ENCODE data around the gene LARGE1.

The LARGE1 gene

GRCh38 chr22:33578752-33579151 lies 341.5 kb downstream of the LARGE1 start:
- no peaks in the 10 kb centered on the region for H3K4me1 ChIP-seq (ENCODE audit: control insufficient read depth, low read depth, low read length)
- no CpG with 5 or more reads among the region's 1 CpG for WGBS (ENCODE audit: extremely low coverage, insufficient coverage, low lambda C conversion rate)
- H3K18ac ChIP-seq (ENCODE audit: low read length), result no peak overlapping the region
- H3K4me2 ChIP-seq (ENCODE audit: low read length), result no peak overlapping the region
- no peak overlapping the region for H4K5ac ChIP-seq (ENCODE audit: low read length)
- no peaks in the 10 kb centered on the region for H3K27me3 ChIP-seq (ENCODE audit: insufficient read depth, low read length, poor library complexity)
- no peaks in the 10 kb centered on the region for H3K36me3 ChIP-seq (ENCODE audit: control insufficient read depth, insufficient read depth, low read length)
- H3K56ac ChIP-seq (ENCODE audit: low read length), result no peak overlapping the region
- no peak overlapping the region for H3K27ac ChIP-seq (ENCODE audit: low read depth, low read length)
- no peak overlapping the region for H3K9ac ChIP-seq (ENCODE audit: low read length)
- no peak overlapping the region for H3K4me3 ChIP-seq (ENCODE audit: low read length)
- H3K79me1 ChIP-seq (ENCODE audit: low read length), result no peaks in the 10 kb centered on the region
- H2BK15ac ChIP-seq (replicated peaks; ENCODE audit: low read depth), result no peak overlapping the region
- DNase-seq, result no peak
- H3K79me2 ChIP-seq (ENCODE audit: control insufficient read depth, insufficient read depth, low read length), result no peaks in the 10 kb centered on the region
- H2BK120ac ChIP-seq (ENCODE audit: low read depth, low read length), result no peak overlapping the region
- no peak overlapping the region for H3K4ac ChIP-seq (ENCODE audit: low read depth, low read length)
- no peak overlapping the region for H4K8ac ChIP-seq (ENCODE audit: low read depth, low read length)
- no peak overlapping the region for H3K23ac ChIP-seq (ENCODE audit: low read length)
- no peak overlapping the region for H2AK5ac ChIP-seq (ENCODE audit: low read length)
- no peak overlapping the region for H2BK5ac ChIP-seq (ENCODE audit: low read length)

GRCh38 chr22:33577862-33578411 lies 342.3 kb downstream of the LARGE1 start:
- Histone ChIP-seq H4K8ac (ENCODE audit: low read depth, low read length) (no peak overlapping the region), H3K9ac (ENCODE audit: low read length) (no peak overlapping the region), H2BK5ac (ENCODE audit: low read length) (no peak overlapping the region), H2AK5ac (ENCODE audit: low read length) (no peak overlapping the region), H3K18ac (ENCODE audit: low read length) (no peak overlapping the region), H3K4me1 (ENCODE audit: control insufficient read depth, low read depth, low read length) (no peaks in the 10 kb centered on the region), H2BK120ac (ENCODE audit: low read depth, low read length) (no peak overlapping the region), H3K4me2 (ENCODE audit: low read length) (no peak overlapping the region), H3K4me3 (ENCODE audit: low read length) (no peak overlapping the region), H4K5ac (ENCODE audit: low read length) (no peak overlapping the region), H3K27ac (ENCODE audit: low read depth, low read length) (no peak overlapping the region), H3K27me3 (ENCODE audit: insufficient read depth, low read length, poor library complexity) (no peaks in the 10 kb centered on the region), H3K79me2 (ENCODE audit: control insufficient read depth, insufficient read depth, low read length) (no peaks in the 10 kb centered on the region), H3K79me1 (ENCODE audit: low read length) (no peaks in the 10 kb centered on the region), H3K36me3 (ENCODE audit: control insufficient read depth, insufficient read depth, low read length) (no peaks in the 10 kb centered on the region), H3K23ac (ENCODE audit: low read length) (no peak overlapping the region), H3K4ac (ENCODE audit: low read depth, low read length) (no peak overlapping the region), H2BK15ac (replicated peaks; ENCODE audit: low read depth) (no peak overlapping the region), H3K56ac (ENCODE audit: low read length) (no peak overlapping the region)
- no peak for DNase-seq
- no CpG with 5 or more reads among the region's 4 CpGs for WGBS (ENCODE audit: extremely low coverage, insufficient coverage, low lambda C conversion rate)

GRCh38 chr22:33576205-33576604 lies 344.1 kb downstream of the LARGE1 start:
- H3K4me3 ChIP-seq (ENCODE audit: low read length), result no peak overlapping the region
- no peaks in the 10 kb centered on the region for H3K36me3 ChIP-seq (ENCODE audit: control insufficient read depth, insufficient read depth, low read length)
- no peak overlapping the region for H2AK5ac ChIP-seq (ENCODE audit: low read length)
- no peak overlapping the region for H4K8ac ChIP-seq (ENCODE audit: low read depth, low read length)
- no peak overlapping the region for H2BK5ac ChIP-seq (ENCODE audit: low read length)
- no peak overlapping the region for H2BK120ac ChIP-seq (ENCODE audit: low read depth, low read length)
- no peak overlapping the region for H3K23ac ChIP-seq (ENCODE audit: low read length)
- H3K4me1 ChIP-seq (ENCODE audit: control insufficient read depth, low read depth, low read length), result no peaks in the 10 kb centered on the region
- no peaks in the 10 kb centered on the region for H3K79me2 ChIP-seq (ENCODE audit: control insufficient read depth, insufficient read depth, low read length)
- no peak for DNase-seq
- H3K4ac ChIP-seq (ENCODE audit: low read depth, low read length), result no peak overlapping the region
- no peak overlapping the region for H4K5ac ChIP-seq (ENCODE audit: low read length)
- H3K18ac ChIP-seq (ENCODE audit: low read length), result no peak overlapping the region
- no peak overlapping the region for H2BK15ac ChIP-seq (replicated peaks; ENCODE audit: low read depth)
- no peak overlapping the region for H3K56ac ChIP-seq (ENCODE audit: low read length)
- WGBS (ENCODE audit: extremely low coverage, insufficient coverage, low lambda C conversion rate), result no CpG with 5 or more reads among the region's 3 CpGs
- no peaks in the 10 kb centered on the region for H3K79me1 ChIP-seq (ENCODE audit: low read length)
- H3K27ac ChIP-seq (ENCODE audit: low read depth, low read length), result no peak overlapping the region
- no peak overlapping the region for H3K4me2 ChIP-seq (ENCODE audit: low read length)
- no peaks in the 10 kb centered on the region for H3K27me3 ChIP-seq (ENCODE audit: insufficient read depth, low read length, poor library complexity)
- no peak overlapping the region for H3K9ac ChIP-seq (ENCODE audit: low read length)

GRCh38 chr22:33575771-33576170 lies 344.5 kb downstream of the LARGE1 start:
- Histone ChIP-seq H3K18ac (ENCODE audit: low read length) (no peak overlapping the region), H3K9ac (ENCODE audit: low read length) (no peak overlapping the region)
- WGBS (ENCODE audit: extremely low coverage, insufficient coverage, low lambda C conversion rate), result no CpG with 5 or more reads among the region's 7 CpGs

GRCh38 chr22:33575041-33575440 lies 345.2 kb downstream of the LARGE1 start:
- H2AK5ac ChIP-seq (ENCODE audit: low read length), result no peak overlapping the region
- no peaks in the 10 kb centered on the region for H3K27me3 ChIP-seq (ENCODE audit: insufficient read depth, low read length, poor library complexity)
- H3K56ac ChIP-seq (ENCODE audit: low read length), result no peak overlapping the region
- H3K23ac ChIP-seq (ENCODE audit: low read length), result no peak overlapping the region
- no peak for DNase-seq
- H2BK120ac ChIP-seq (ENCODE audit: low read depth, low read length), result no peak overlapping the region
- no peaks in the 10 kb centered on the region for H3K79me1 ChIP-seq (ENCODE audit: low read length)
- H3K4ac ChIP-seq (ENCODE audit: low read depth, low read length), result no peak overlapping the region
- no peak overlapping the region for H3K9ac ChIP-seq (ENCODE audit: low read length)
- H3K18ac ChIP-seq (ENCODE audit: low read length), result no peak overlapping the region
- no peaks in the 10 kb centered on the region for H3K79me2 ChIP-seq (ENCODE audit: control insufficient read depth, insufficient read depth, low read length)
- no peak overlapping the region for H4K5ac ChIP-seq (ENCODE audit: low read length)
- H2BK5ac ChIP-seq (ENCODE audit: low read length), result no peak overlapping the region
- no peak overlapping the region for H3K4me3 ChIP-seq (ENCODE audit: low read length)
- H3K4me2 ChIP-seq (ENCODE audit: low read length), result no peak overlapping the region
- H2BK15ac ChIP-seq (replicated peaks; ENCODE audit: low read depth), result no peak overlapping the region
- no CpG with 5 or more reads among the region's 2 CpGs for WGBS (ENCODE audit: extremely low coverage, insufficient coverage, low lambda C conversion rate)
- no peaks in the 10 kb centered on the region for H3K4me1 ChIP-seq (ENCODE audit: control insufficient read depth, low read depth, low read length)
- H3K27ac ChIP-seq (ENCODE audit: low read depth, low read length), result no peak overlapping the region
- H3K36me3 ChIP-seq (ENCODE audit: control insufficient read depth, insufficient read depth, low read length), result no peaks in the 10 kb centered on the region
- H4K8ac ChIP-seq (ENCODE audit: low read depth, low read length), result no peak overlapping the region

More at GRCh38 chr22:33575771-33576170, 344.5 kb downstream of the LARGE1 start:
- no peak overlapping the region for H3K23ac ChIP-seq (ENCODE audit: low read length)
- H3K4me3 ChIP-seq (ENCODE audit: low read length), result no peak overlapping the region
- no peak overlapping the region for H2BK120ac ChIP-seq (ENCODE audit: low read depth, low read length)
- no peak overlapping the region for H2BK15ac ChIP-seq (replicated peaks; ENCODE audit: low read depth)
- H3K4ac ChIP-seq (ENCODE audit: low read depth, low read length), result no peak overlapping the region
- no peaks in the 10 kb centered on the region for H3K36me3 ChIP-seq (ENCODE audit: control insufficient read depth, insufficient read depth, low read length)
- no peak overlapping the region for H2AK5ac ChIP-seq (ENCODE audit: low read length)
- no peaks in the 10 kb centered on the region for H3K79me1 ChIP-seq (ENCODE audit: low read length)
- no peak overlapping the region for H3K27ac ChIP-seq (ENCODE audit: low read depth, low read length)
- H4K5ac ChIP-seq (ENCODE audit: low read length), result no peak overlapping the region
- no peaks in the 10 kb centered on the region for H3K4me1 ChIP-seq (ENCODE audit: control insufficient read depth, low read depth, low read length)
- no peak overlapping the region for H3K4me2 ChIP-seq (ENCODE audit: low read length)
- no peak overlapping the region for H3K56ac ChIP-seq (ENCODE audit: low read length)
- H4K8ac ChIP-seq (ENCODE audit: low read depth, low read length), result no peak overlapping the region
- H2BK5ac ChIP-seq (ENCODE audit: low read length), result no peak overlapping the region
- no peak for DNase-seq
- H3K27me3 ChIP-seq (ENCODE audit: insufficient read depth, low read length, poor library complexity), result no peaks in the 10 kb centered on the region
- H3K79me2 ChIP-seq (ENCODE audit: control insufficient read depth, insufficient read depth, low read length), result no peaks in the 10 kb centered on the region

GRCh38 chr22:33573479-33573878 lies 346.8 kb downstream of the LARGE1 start:
- no CpG with 5 or more reads among the region's 4 CpGs for WGBS (ENCODE audit: extremely low coverage, insufficient coverage, low lambda C conversion rate)

More at GRCh38 chr22:33573479-33573878, 346.8 kb downstream of the LARGE1 start:
- DNase-seq, result no peak
- no peak overlapping the region for H3K4me3 ChIP-seq (ENCODE audit: low read length)
- H3K4me1 ChIP-seq (ENCODE audit: control insufficient read depth, low read depth, low read length), result peaks cover 3% of the 10 kb centered on the region
- no peak overlapping the region for H3K4me2 ChIP-seq (ENCODE audit: low read length)
- H3K79me1 ChIP-seq (ENCODE audit: low read length), result no peaks in the 10 kb centered on the region
- H2BK15ac ChIP-seq (replicated peaks; ENCODE audit: low read depth), result no peak overlapping the region
- H4K8ac ChIP-seq (ENCODE audit: low read depth, low read length), result no peak overlapping the region
- H3K56ac ChIP-seq (ENCODE audit: low read length), result no peak overlapping the region
- H3K36me3 ChIP-seq (ENCODE audit: control insufficient read depth, insufficient read depth, low read length), result no peaks in the 10 kb centered on the region
- no peak overlapping the region for H2BK120ac ChIP-seq (ENCODE audit: low read depth, low read length)
- H3K9ac ChIP-seq (ENCODE audit: low read length), result no peak overlapping the region
- H3K79me2 ChIP-seq (ENCODE audit: control insufficient read depth, insufficient read depth, low read length), result no peaks in the 10 kb centered on the region
- H3K23ac ChIP-seq (ENCODE audit: low read length), result no peak overlapping the region
- H3K4ac ChIP-seq (ENCODE audit: low read depth, low read length), result no peak overlapping the region
- no peak overlapping the region for H4K5ac ChIP-seq (ENCODE audit: low read length)
- no peak overlapping the region for H3K18ac ChIP-seq (ENCODE audit: low read length)
- H3K27me3 ChIP-seq (ENCODE audit: insufficient read depth, low read length, poor library complexity), result no peaks in the 10 kb centered on the region
- no peak overlapping the region for H3K27ac ChIP-seq (ENCODE audit: low read depth, low read length)
- H2BK5ac ChIP-seq (ENCODE audit: low read length), result no peak overlapping the region
- H2AK5ac ChIP-seq (ENCODE audit: low read length), result no peak overlapping the region
